Upper lobe of left lung (tissue), 4 donors: ENCODE results near the gene RASSF5.

Experiments
- EP300 ChIP-seq, 4 donors: sonication (generic); formaldehyde crosslinking; IDR thresholded peaks; one replicate each; pipeline ENCODE4 v1.5.1; 2017; ENCODE audit warnings: antibody characterized with exemption in 4 of 4, control low read depth in 2 of 4
- POLR2A ChIP-seq, 4 donors: fragments of 450-650 bp; IDR thresholded peaks; one replicate each; pipeline ENCODE4 v1.5.1; 2016 to 2017; ENCODE audit warnings: antibody characterized with exemption in 4 of 4, mild to moderate bottlenecking in 2 of 4
- TF ChIP-seq, protein P1 (sequence below), 6 experiments: fragments of 450-650 bp in 4 of 6; fragments of 200-600 bp in 2 of 6; sonication (generic) in 2 of 6; IDR thresholded peaks; one replicate each; pipeline ENCODE4 v1.5.1; 2016 to 2019; ENCODE audit warnings: antibody characterized with exemption in 6 of 6

DNA sequence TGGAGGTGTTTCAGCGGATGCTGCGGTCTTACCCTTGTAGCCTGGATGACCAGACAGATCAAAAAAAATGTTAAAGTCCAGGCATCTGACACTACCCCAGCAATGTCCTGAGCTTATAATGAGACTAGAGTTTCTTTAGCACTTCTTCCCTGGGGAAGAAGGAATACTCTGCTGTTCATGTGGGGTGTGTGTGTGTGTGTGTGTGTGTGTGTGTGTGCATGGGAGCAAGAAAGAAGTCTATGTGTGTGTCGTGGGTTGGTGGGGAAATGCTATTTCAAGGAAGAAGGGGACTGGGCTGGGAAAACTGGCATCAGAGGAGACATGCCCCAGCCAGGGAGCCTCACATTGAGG lies 3.0 kb upstream of the RASSF5 start:
- TF ChIP-seq POLR2A (IDR thresholded peaks at IDR 0.05): no peak
- TF ChIP-seq EP300 (IDR thresholded peaks at IDR 0.05): no peak
- TF ChIP-seq, protein P1, sequence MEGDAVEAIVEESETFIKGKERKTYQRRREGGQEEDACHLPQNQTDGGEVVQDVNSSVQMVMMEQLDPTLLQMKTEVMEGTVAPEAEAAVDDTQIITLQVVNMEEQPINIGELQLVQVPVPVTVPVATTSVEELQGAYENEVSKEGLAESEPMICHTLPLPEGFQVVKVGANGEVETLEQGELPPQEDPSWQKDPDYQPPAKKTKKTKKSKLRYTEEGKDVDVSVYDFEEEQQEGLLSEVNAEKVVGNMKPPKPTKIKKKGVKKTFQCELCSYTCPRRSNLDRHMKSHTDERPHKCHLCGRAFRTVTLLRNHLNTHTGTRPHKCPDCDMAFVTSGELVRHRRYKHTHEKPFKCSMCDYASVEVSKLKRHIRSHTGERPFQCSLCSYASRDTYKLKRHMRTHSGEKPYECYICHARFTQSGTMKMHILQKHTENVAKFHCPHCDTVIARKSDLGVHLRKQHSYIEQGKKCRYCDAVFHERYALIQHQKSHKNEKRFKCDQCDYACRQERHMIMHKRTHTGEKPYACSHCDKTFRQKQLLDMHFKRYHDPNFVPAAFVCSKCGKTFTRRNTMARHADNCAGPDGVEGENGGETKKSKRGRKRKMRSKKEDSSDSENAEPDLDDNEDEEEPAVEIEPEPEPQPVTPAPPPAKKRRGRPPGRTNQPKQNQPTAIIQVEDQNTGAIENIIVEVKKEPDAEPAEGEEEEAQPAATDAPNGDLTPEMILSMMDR (IDR thresholded peaks at IDR 0.05): no peak
